Fibroblast of villous mesenchyme (primary cell): ENCODE results near the gene NME7. TPM values are rescaled to one million over a fixed set of nuclear protein-coding genes. Genes with fewer than 3 reads are reported as not detected.
A peak's percentile ranks its signal among the peaks of the same experiment; 100 is the strongest.
"Not testable (repeated sequence)": the region's sequence is repeated elsewhere in the genome, so short reads cannot be mapped to it uniquely, and the experiment has no call there.

Experiments used
- DNase-seq: peaks from one replicate; pipeline ENCODE4 v3.0.0-alpha.2; 2010; ENCODE audit warnings: low read depth
- H3K4me3 ChIP-seq: 2 replicates; pipeline ENCODE4 v1.5.1; 2011; ENCODE audit warnings: low read depth, mild to moderate bottlenecking, low read length
- CTCF ChIP-seq: IDR thresholded peaks from 2 replicates; pipeline ENCODE4 v1.5.1; 2012; ENCODE audit warnings: low read depth, mild to moderate bottlenecking, low read length; ENCODE audit not compliant: insufficient read depth
- total RNA-seq: library from RNA; depleted of rRNA; stranded (reverse); fragments of >200 nt; gene quantifications from 2 replicates; pipeline ENCODE4 v1.2.3, GENCODE V29; 2012

Gene NME7, protein sequence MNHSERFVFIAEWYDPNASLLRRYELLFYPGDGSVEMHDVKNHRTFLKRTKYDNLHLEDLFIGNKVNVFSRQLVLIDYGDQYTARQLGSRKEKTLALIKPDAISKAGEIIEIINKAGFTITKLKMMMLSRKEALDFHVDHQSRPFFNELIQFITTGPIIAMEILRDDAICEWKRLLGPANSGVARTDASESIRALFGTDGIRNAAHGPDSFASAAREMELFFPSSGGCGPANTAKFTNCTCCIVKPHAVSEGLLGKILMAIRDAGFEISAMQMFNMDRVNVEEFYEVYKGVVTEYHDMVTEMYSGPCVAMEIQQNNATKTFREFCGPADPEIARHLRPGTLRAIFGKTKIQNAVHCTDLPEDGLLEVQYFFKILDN
- 28.3 and 41.9 TPM in 2 replicates for total RNA-seq

DNA sequence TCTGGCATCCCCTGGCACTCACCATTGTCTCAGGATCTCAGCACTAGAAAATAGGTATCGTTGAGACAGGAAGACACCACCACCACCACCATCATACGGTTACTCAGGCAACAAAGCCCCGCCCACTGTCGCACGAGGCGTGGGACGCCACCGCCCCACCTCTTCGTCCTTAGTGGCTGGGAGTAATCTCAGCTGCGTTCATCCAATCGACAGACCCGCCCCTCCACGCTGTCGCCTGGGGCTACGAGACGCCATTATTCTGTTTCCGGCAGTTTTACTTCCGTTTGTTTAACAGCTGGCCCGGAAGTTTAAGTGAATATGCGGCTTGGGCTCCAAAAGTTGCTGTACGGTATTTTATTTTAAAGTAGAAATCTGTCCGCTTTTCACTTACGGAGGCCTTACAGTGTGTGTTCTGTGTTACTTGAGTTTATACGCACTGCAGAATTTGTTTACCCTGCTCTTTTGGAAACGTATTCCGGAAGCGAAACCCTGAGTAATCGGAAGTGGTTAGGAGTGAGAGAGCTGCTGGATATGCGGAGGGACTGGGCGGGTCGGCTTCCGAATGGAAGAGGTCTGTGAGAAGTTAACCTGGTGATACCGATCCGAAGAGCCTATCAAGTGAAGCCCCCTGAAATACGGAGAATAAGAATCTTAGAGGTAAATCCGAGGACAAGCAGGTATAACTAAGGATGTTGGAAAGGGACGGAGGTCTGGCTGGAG, at the start of gene NME7, which contains the start of gene BLZF1:
Gene NME7, minus strand, starts transcription at position 112 of the 720 bp plus-strand sequence. Its CDS starts 87 bp downstream, at position 25.
Gene BLZF1, plus strand, starts transcription at position 510 of the 720 bp plus-strand sequence. CDS start 1,328 bp downstream, outside the sequence.
- H3K4me3 ChIP-seq, result peak within 1 kb of the TSS; percentile 79
- TF ChIP-seq CTCF, result no peak

DNA sequence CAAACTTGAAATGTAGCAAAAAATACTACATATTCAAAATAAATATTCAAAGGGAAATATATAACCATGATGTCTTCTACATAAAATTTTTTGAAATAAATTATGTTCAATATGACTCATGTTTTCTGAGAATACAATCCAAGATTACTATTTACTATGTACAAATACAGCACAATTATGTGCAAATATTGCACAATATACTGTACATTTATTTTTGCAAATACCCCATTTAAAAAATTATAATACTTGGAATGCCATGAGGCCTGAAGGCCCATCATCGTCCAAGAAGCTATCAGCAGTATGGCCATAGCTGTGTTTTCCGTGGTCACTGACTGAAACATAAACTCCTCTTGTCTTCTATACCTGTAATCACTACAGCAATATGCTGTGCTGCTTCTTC, 47.4 kb upstream of the NME7 start:
- DNase-seq, result no peak
- no peak for TF ChIP-seq CTCF
- H3K4me3 ChIP-seq, result no peak overlapping the region

More for the DNA sequence above, at the start of gene NME7, which contains the start of gene BLZF1:
- DNase-seq, result peak; percentile 97

GRCh38 chr1:169408340-169408739, 40.7 kb upstream of the NME7 start:
- not testable (repeated sequence) for H3K4me3 ChIP-seq, DNase-seq

- H3K4me3 ChIP-seq, DNase-seq: not testable (repeated sequence)
Measured at GRCh38 chr1:169402578-169402977, 35.0 kb upstream of the NME7 start.

- TF ChIP-seq CTCF, result no peak
- H3K4me3 ChIP-seq, result no peak overlapping the region
- no peak for DNase-seq
Measured at GRCh38 chr1:169395955-169396354, 28.4 kb upstream of the NME7 start.

DNA sequence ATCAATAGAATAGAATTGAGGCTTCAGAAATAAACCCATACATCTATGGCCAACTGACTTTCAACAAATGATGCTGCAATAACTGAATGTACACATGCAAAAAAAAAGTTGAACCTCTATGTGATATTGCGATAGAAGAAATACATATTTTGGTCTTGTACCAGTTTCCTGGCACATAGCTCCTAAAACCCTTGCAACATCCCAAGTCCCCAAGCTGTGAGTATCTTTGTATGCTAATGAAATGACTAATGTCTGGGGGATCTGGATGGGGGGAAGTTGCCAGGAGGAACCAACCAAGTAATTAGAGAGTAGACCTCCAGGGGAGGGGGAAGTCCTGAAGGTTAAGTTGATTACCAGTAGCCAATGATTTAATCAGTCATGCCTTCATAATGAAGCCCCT, 24.8 kb upstream of the NME7 start:
- no peak for TF ChIP-seq CTCF
- H3K4me3 ChIP-seq, result no peak overlapping the region
- no peak for DNase-seq

- DNase-seq, result no peak
- TF ChIP-seq CTCF, result no peak
- H3K4me3 ChIP-seq, result no peak overlapping the region
Measured at GRCh38 chr1:169390303-169390702, 22.7 kb upstream of the NME7 start.
